Measurements from ENCODE around the gene TREH.

DNA sequence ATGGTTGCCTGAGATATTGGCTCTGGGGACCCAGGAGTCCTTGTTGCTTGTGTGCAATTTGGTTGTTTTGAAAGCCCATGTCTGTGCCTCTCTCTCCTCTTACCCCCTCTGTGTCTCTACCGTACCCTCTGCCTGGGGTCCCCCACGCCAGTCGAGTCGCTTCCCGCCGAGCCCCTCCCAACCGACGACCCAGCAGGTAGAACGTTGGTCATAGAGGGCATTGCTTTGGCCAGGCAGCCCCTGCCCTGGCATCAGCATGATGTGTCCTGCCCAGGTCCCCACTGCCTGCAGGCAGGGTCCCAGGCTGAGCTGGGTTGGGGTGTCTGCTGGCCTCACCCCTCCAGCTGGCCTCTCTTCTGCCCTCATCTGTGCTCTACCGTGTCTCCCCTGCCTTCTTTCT lies 35.0 kb downstream of the TREH start:
- TF ChIP-seq, protein P1, sequence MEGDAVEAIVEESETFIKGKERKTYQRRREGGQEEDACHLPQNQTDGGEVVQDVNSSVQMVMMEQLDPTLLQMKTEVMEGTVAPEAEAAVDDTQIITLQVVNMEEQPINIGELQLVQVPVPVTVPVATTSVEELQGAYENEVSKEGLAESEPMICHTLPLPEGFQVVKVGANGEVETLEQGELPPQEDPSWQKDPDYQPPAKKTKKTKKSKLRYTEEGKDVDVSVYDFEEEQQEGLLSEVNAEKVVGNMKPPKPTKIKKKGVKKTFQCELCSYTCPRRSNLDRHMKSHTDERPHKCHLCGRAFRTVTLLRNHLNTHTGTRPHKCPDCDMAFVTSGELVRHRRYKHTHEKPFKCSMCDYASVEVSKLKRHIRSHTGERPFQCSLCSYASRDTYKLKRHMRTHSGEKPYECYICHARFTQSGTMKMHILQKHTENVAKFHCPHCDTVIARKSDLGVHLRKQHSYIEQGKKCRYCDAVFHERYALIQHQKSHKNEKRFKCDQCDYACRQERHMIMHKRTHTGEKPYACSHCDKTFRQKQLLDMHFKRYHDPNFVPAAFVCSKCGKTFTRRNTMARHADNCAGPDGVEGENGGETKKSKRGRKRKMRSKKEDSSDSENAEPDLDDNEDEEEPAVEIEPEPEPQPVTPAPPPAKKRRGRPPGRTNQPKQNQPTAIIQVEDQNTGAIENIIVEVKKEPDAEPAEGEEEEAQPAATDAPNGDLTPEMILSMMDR (IDR thresholded peaks at IDR 0.05), result no peak
- no peak for TF ChIP-seq POLR2AphosphoS5 (IDR thresholded peaks at IDR 0.05; ENCODE audit: low read depth, low read length)
- TF ChIP-seq, protein P2, sequence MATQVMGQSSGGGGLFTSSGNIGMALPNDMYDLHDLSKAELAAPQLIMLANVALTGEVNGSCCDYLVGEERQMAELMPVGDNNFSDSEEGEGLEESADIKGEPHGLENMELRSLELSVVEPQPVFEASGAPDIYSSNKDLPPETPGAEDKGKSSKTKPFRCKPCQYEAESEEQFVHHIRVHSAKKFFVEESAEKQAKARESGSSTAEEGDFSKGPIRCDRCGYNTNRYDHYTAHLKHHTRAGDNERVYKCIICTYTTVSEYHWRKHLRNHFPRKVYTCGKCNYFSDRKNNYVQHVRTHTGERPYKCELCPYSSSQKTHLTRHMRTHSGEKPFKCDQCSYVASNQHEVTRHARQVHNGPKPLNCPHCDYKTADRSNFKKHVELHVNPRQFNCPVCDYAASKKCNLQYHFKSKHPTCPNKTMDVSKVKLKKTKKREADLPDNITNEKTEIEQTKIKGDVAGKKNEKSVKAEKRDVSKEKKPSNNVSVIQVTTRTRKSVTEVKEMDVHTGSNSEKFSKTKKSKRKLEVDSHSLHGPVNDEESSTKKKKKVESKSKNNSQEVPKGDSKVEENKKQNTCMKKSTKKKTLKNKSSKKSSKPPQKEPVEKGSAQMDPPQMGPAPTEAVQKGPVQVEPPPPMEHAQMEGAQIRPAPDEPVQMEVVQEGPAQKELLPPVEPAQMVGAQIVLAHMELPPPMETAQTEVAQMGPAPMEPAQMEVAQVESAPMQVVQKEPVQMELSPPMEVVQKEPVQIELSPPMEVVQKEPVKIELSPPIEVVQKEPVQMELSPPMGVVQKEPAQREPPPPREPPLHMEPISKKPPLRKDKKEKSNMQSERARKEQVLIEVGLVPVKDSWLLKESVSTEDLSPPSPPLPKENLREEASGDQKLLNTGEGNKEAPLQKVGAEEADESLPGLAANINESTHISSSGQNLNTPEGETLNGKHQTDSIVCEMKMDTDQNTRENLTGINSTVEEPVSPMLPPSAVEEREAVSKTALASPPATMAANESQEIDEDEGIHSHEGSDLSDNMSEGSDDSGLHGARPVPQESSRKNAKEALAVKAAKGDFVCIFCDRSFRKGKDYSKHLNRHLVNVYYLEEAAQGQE (IDR thresholded peaks at IDR 0.05; ENCODE audit: insufficient read depth in 1 of 2, low read depth in 2 of 2, low read length in 1 of 2), result no peak
- TF ChIP-seq SIN3A (IDR thresholded peaks at IDR 0.05; ENCODE audit: borderline replicate concordance, insufficient read depth, low read depth, low read length), result no peak
